Kidney (tissue), 14 donors: ENCODE results near the gene MAD2L2. TPM values are rescaled to one million over a fixed set of nuclear protein-coding genes. Genes with fewer than 3 reads are reported as not detected.

Experiments used
- DNase-seq, 5 donors: peaks; one replicate each; pipeline ENCODE4 v3.0.0-alpha.2; 2013 to 2020
- FAIRE-seq: peaks from 2 replicates; lab custom pipeline; 2012; peaks lifted over from hg19 to GRCh38; lab: Jason Lieb, UNC
- H3K27ac ChIP-seq, 2 donors: one replicate each; pipeline ENCODE4 v1.7.0; 2013; ENCODE audit warnings: low read depth in 2 of 2, low read length in 2 of 2, inconsistent platforms in 1 of 2
- H3K27me3 ChIP-seq: one replicate; pipeline ENCODE4 v1.7.1; 2013; ENCODE audit warnings: low read length, inconsistent platforms; ENCODE audit not compliant: control insufficient read depth, insufficient read depth
- H3K36me3 ChIP-seq, 3 donors: one replicate each; pipeline versions ENCODE4 v1.7.0 to v1.7.1; 2013; ENCODE audit warnings: low read length in 3 of 3, control low read depth in 1 of 3, inconsistent platforms in 1 of 3; ENCODE audit not compliant: insufficient read depth in 3 of 3, control insufficient read depth in 2 of 3
- H3K4me1 ChIP-seq, 3 donors: one replicate each; pipeline versions ENCODE4 v1.7.0 to v1.7.1; 2013; ENCODE audit warnings: low read length in 3 of 3, inconsistent platforms in 1 of 3, low read depth in 1 of 3; ENCODE audit not compliant: control insufficient read depth in 2 of 3, insufficient read depth in 2 of 3
- H3K4me3 ChIP-seq, 3 donors: one replicate each; pipeline versions ENCODE4 v1.7.0 to v1.8.1; 2013; ENCODE audit warnings: low read length in 3 of 3, control low read depth in 1 of 3, inconsistent platforms in 1 of 3
- H3K9ac ChIP-seq, 3 donors: one replicate each; pipeline versions ENCODE4 v1.7.0 to v1.7.1; 2013; ENCODE audit warnings: low read length in 3 of 3, control low read depth in 1 of 3, inconsistent platforms in 1 of 3
- H3K9me3 ChIP-seq, 3 donors: one replicate each; pipeline versions ENCODE4 v1.7.0 to v1.7.1; 2013; ENCODE audit warnings: low read length in 3 of 3, control low read depth in 1 of 3, inconsistent platforms in 1 of 3; ENCODE audit not compliant: control insufficient read depth in 2 of 3, insufficient read depth in 1 of 3
- CTCF ChIP-seq: IDR thresholded peaks from 3 replicates; pipeline ENCODE4 v1.5.1; 2012; ENCODE audit warnings: mild to moderate bottlenecking, moderate library complexity, borderline replicate concordance; ENCODE audit not compliant: insufficient read depth; ENCODE audit errors: extremely low read depth
- intact Hi-C: fragments of 100-400 bp; cut with DNase I; formaldehyde crosslinking; loops from one replicate; pipeline ENCODE4 v1.11.1; 2022
- polyA plus RNA-seq: library from polyadenylated mRNA; stranded (reverse); fragments of 350-450 nt; fragmentation: Illumina TruSeq; extraction: RNeasy Lipid Tissue Mini Kit (QIAGEN cat#74804); gene quantifications from one replicate; pipeline ENCODE4 v1.2.3, GENCODE V29; 2014; ENCODE audit warnings: low read depth, low replicate concordance; ENCODE audit not compliant: insufficient read depth
- total RNA-seq: library from RNA; stranded (reverse); fragmentation: NEBNext Ultra II Directional; extraction: Animal tissue kit (Norgen Biotek cat#: 25700); gene quantifications from one replicate; pipeline ENCODE4 v1.2.1, GENCODE V29; 2021
- donor health status: control.
- donor health status: control.
- donor health status: control.
- donor health status: control.
- donor health status: control.
- donor health status: DM: yes; HTN: yes; CAD: no.
- donor health status: Normal renal cell carcinoma (clear cell type).

The MAD2L2 gene
- total and polyA plus RNA-seq, 2 donors from 2014 or later, result 36.8 to 51.7 TPM

GRCh38 chr1:11654939-11655808 is 25.8 kb downstream of the MAD2L2 start:
- TF ChIP-seq CTCF, result no peak
- H3K4me3 ChIP-seq, result peak overlapping the region; percentile 26 to 52 (median 50)
- H3K36me3 ChIP-seq, result peaks cover 0 to 2% (median 0%) of the 10 kb centered on the region in 3 donors
- H3K9ac ChIP-seq, result peak overlapping the region in 2 of 3 donors; percentile 77
- no peak overlapping the region for H3K27ac ChIP-seq
- DNase-seq (no peak), FAIRE-seq (no peak)
- no peaks in the 10 kb centered on the region for H3K9me3 ChIP-seq
- H3K27me3 ChIP-seq, result peaks cover 1% of the 10 kb centered on the region
- peaks cover 0 to 5% (median 0%) of the 10 kb centered on the region in 3 donors for H3K4me1 ChIP-seq
- intact Hi-C loops, result no loop called here

GRCh38 chr1:11654137-11654938 is 26.6 kb downstream of the MAD2L2 start, which contains the start of the genes FBXO2 and FBXO44:
Gene FBXO2 (minus strand): TSS chr1:11654429. CDS start chr1:11654340, 89 bp downstream.
Gene FBXO44 (plus strand): TSS chr1:11654877. CDS start chr1:11655836, 959 bp downstream.
- H3K9me3 ChIP-seq, result no peaks in the 10 kb centered on the region
- peak within 1 kb of the TSS in 2 of 3 donors; percentile 77 for H3K9ac ChIP-seq
- intact Hi-C loops, result no loop called here
- peaks cover 9% of the 10 kb centered on the region for H3K27me3 ChIP-seq
- FAIRE-seq, result no peak
- peaks cover 0 to 7% (median 0%) of the 10 kb centered on the region in 3 donors for H3K4me1 ChIP-seq
- H3K36me3 ChIP-seq, result peaks cover 0 to 2% (median 0%) of the 10 kb centered on the region in 3 donors
- peak in 4 of 5 donors; percentile 53 to 88 (median 73) for DNase-seq
- H3K27ac ChIP-seq, result peak within 1 kb of the TSS; percentile 43 to 60
- TF ChIP-seq CTCF, result no peak
- peak within 1 kb of the TSS; percentile 30 to 52 (median 50) for H3K4me3 ChIP-seq

DNA sequence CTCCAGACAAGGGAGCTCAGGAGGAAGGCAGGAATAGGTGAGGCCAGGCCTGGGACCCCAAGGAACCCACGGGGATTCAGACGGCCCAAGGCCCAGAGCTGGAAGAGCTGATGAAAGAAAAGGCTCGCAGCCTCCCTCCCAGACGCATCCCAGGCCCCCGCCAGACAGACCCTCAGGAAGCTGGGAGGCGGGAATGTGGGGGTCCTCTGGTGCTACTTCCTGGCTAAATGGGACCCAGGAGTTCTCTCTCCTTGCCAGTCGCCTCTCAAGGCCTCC is 27.1 kb downstream of the MAD2L2 start:
- Histone ChIP-seq H3K36me3 (peaks cover 0 to 2% (median 0%) of the 10 kb centered on the region in 3 donors), H3K27ac (no peak overlapping the region), H3K9ac (peak overlapping the region in 1 of 3 donors; percentile 51), H3K27me3 (peaks cover 11% of the 10 kb centered on the region), H3K4me3 (peak overlapping the region in 1 of 3 donors; percentile 35), H3K9me3 (no peaks in the 10 kb centered on the region), H3K4me1 (peaks cover 0 to 7% (median 0%) of the 10 kb centered on the region in 3 donors)
- intact Hi-C loops, result no loop called here
- no peak for TF ChIP-seq CTCF
- no peak for FAIRE-seq
- no peak for DNase-seq
